PC-3 (cell line): ENCODE measurements around the gene DUS1L. TPM values are rescaled to one million over a fixed set of nuclear protein-coding genes. Genes with fewer than 3 reads are reported as not detected.
A peak's percentile ranks its signal among the peaks of the same experiment; 100 is the strongest.

ENCODE experiments used
- ATAC-seq: fragments of 200-7000 bp; cut with Tn5 transposase; 2 replicates; pipeline ENCODE4 v1.9.1; 2020; ENCODE audit warnings: mild to moderate bottlenecking, moderate library complexity
- BruUV-seq: library from RNA; stranded (reverse); fragments of 400-500 nt; replicated peaks from 2 replicates; lab custom pipeline; 2021; lab: Mats Ljungman, UMichigan
- CTCF ChIA-PET: fragments of 300-600 bp; sonication (Branson Sonifier 250); formaldehyde crosslinking; loops from one replicate; lab custom pipeline; 2022; ENCODE audit warnings: antibody characterized with exemption; lab: Charles Lee
- POLR2A ChIA-PET: fragments of 300-600 bp; sonication (Branson Sonifier 250); formaldehyde crosslinking; loops from one replicate; lab custom pipeline; 2022; ENCODE audit warnings: antibody characterized with exemption; ENCODE audit not compliant: unreplicated experiment; lab: Charles Lee
- DNase-seq: peaks from one replicate; pipeline ENCODE4 v3.0.0-alpha.2; 2015
- H2AFZ ChIP-seq: fragments of 300-600 bp; sonication (generic); 2 replicates; pipeline ENCODE4 v1.6.0; 2016; ENCODE audit warnings: antibody characterized with exemption, low read length
- H3F3A ChIP-seq: fragments of 300-600 bp; sonication (generic); one replicate; pipeline ENCODE4 v1.6.0; 2017; ENCODE audit warnings: antibody characterized with exemption, low read length, control low read depth, mild to moderate bottlenecking; ENCODE audit not compliant: unreplicated experiment
- H3K27ac ChIP-seq: fragments of 300-600 bp; sonication (generic); 2 replicates; pipeline ENCODE4 v1.5.1; 2016; ENCODE audit warnings: mild to moderate bottlenecking, low read length
- H3K27me3 ChIP-seq: fragments of 300-600 bp; sonication (generic); 2 replicates; pipeline ENCODE4 v1.6.1; 2016; ENCODE audit warnings: low read length, mixed read lengths
- H3K36me3 ChIP-seq: fragments of 300-600 bp; sonication (generic); 2 replicates; pipeline ENCODE4 v1.6.1; 2016; ENCODE audit warnings: low read depth, mixed run types, low read length, mixed read lengths
- H3K4me1 ChIP-seq: fragments of 300-600 bp; sonication (generic); 2 replicates; pipeline ENCODE4 v1.5.1; 2016; ENCODE audit warnings: low read length; ENCODE audit not compliant: insufficient read depth
- H3K4me2 ChIP-seq: fragments of 300-600 bp; sonication (generic); 2 replicates; pipeline ENCODE4 v1.6.0; 2016; ENCODE audit warnings: low read length
- H3K4me3 ChIP-seq: fragments of 300-600 bp; sonication (generic); 2 replicates; pipeline ENCODE4 v1.5.1; 2016; ENCODE audit warnings: mild to moderate bottlenecking, low read length, mixed read lengths
- H3K79me2 ChIP-seq: fragments of 300-600 bp; sonication (generic); 2 replicates; pipeline ENCODE4 v1.6.1; 2017; ENCODE audit warnings: low read length, mixed read lengths
- H3K9ac ChIP-seq: fragments of 300-600 bp; sonication (generic); 2 replicates; pipeline ENCODE4 v1.6.0; 2016; ENCODE audit warnings: mild to moderate bottlenecking, low read length
- H3K9me2 ChIP-seq: fragments of 300-600 bp; sonication (generic); replicated peaks from 2 replicates; pipeline ENCODE4 v1.6.1; 2016; ENCODE audit warnings: mixed run types, low read length, mixed read lengths
- H3K9me3 ChIP-seq: fragments of 300-600 bp; sonication (generic); 2 replicates; pipeline ENCODE4 v1.6.1; 2016; ENCODE audit warnings: low read length, mixed read lengths
- H4K20me1 ChIP-seq: fragments of 300-600 bp; sonication (generic); 2 replicates; pipeline ENCODE4 v1.6.1; 2016; ENCODE audit warnings: low read length, mixed read lengths
- CTCF ChIP-seq: fragments of 300-600 bp; sonication (generic); conservative IDR thresholded peaks from 2 replicates; pipeline ENCODE4 v1.5.1; 2017; ENCODE audit warnings: antibody characterized with exemption, low read depth, mild to moderate bottlenecking, low read length
- EZH2 ChIP-seq: fragments of 300-600 bp; sonication (generic); IDR thresholded peaks from one replicate; pipeline ENCODE4 v1.6.1; 2017; ENCODE audit warnings: antibody characterized with exemption, mild to moderate bottlenecking, low read length; ENCODE audit not compliant: unreplicated experiment
- EZH2phosphoT487 ChIP-seq: fragments of 300-600 bp; sonication (generic); IDR thresholded peaks from 2 replicates; pipeline ENCODE4 v1.6.1; 2018; ENCODE audit warnings: mild to moderate bottlenecking, antibody characterized with exemption, low read length, borderline replicate concordance
- intact Hi-C: fragments of 100-400 bp; cut with micrococcal nuclease; formaldehyde crosslinking; loops from 2 replicates; pipeline ENCODE4 v1.9.0; 2023
- total RNA-seq: library from RNA; depleted of rRNA; stranded (reverse); fragments of >200 nt; gene quantifications from 2 replicates; pipeline ENCODE4 v1.2.3, GENCODE V29; 2014

DUS1L gene
- total RNA-seq, 1 experiment from 2014 or later = 205 TPM

- H3K9me3 ChIP-seq = no peaks in the 10 kb centered on the region
- POLR2A ChIA-PET = no interaction called here
- no peaks in the 10 kb centered on the region for H3K27me3 ChIP-seq
- no peaks in the 10 kb centered on the region for H4K20me1 ChIP-seq
- CTCF ChIA-PET = no interaction called here
- TF ChIP-seq EZH2 (no peak), EZH2phosphoT487 (no peak), CTCF (no peak)
- H3K4me2 ChIP-seq = no peak overlapping the region
- no peaks in the 10 kb centered on the region for H3K4me1 ChIP-seq
- no peak overlapping the region for H3K9ac ChIP-seq
- H3K79me2 ChIP-seq = no peaks in the 10 kb centered on the region
- intact Hi-C loops = no loop called here
- H2AFZ ChIP-seq = no peak overlapping the region
- peaks cover 70% of the 10 kb centered on the region for H3K36me3 ChIP-seq
- TSS peak; percentile 40 for BruUV-seq
- no peak for ATAC-seq
- no peaks in the 10 kb centered on the region for H3K9me2 ChIP-seq
- no peak for DNase-seq
- H3F3A ChIP-seq = no peaks in the 10 kb centered on the region
- H3K27ac ChIP-seq = no peak overlapping the region
- no peak overlapping the region for H3K4me3 ChIP-seq
Observed at GRCh38 chr17:82083009-82083408, 17.4 kb upstream of the DUS1L start.

GRCh38 chr17:82082456-82082855 lies 16.9 kb upstream of the DUS1L start:
- POLR2A ChIA-PET = no interaction called here
- intact Hi-C loops = no loop called here

More at GRCh38 chr17:82082456-82082855, 16.9 kb upstream of the DUS1L start:
- Histone ChIP-seq H3K4me2 (no peak overlapping the region), H3K9me2 (no peaks in the 10 kb centered on the region), H3K27me3 (no peaks in the 10 kb centered on the region), H3K27ac (no peak overlapping the region), H3K9ac (no peak overlapping the region), H2AFZ (no peak overlapping the region), H3F3A (no peaks in the 10 kb centered on the region), H3K4me1 (no peaks in the 10 kb centered on the region), H3K79me2 (no peaks in the 10 kb centered on the region), H3K4me3 (no peak overlapping the region), H4K20me1 (no peaks in the 10 kb centered on the region), H3K9me3 (no peaks in the 10 kb centered on the region), H3K36me3 (peaks cover 68% of the 10 kb centered on the region)
- DNase-seq (no peak), ATAC-seq (no peak)
- BruUV-seq = no TSS peak
- CTCF ChIA-PET = no interaction called here
- TF ChIP-seq EZH2 (no peak), EZH2phosphoT487 (no peak), CTCF (no peak)
